ENCODE data around the gene TRPM1.

Gene TRPM1

DNA sequence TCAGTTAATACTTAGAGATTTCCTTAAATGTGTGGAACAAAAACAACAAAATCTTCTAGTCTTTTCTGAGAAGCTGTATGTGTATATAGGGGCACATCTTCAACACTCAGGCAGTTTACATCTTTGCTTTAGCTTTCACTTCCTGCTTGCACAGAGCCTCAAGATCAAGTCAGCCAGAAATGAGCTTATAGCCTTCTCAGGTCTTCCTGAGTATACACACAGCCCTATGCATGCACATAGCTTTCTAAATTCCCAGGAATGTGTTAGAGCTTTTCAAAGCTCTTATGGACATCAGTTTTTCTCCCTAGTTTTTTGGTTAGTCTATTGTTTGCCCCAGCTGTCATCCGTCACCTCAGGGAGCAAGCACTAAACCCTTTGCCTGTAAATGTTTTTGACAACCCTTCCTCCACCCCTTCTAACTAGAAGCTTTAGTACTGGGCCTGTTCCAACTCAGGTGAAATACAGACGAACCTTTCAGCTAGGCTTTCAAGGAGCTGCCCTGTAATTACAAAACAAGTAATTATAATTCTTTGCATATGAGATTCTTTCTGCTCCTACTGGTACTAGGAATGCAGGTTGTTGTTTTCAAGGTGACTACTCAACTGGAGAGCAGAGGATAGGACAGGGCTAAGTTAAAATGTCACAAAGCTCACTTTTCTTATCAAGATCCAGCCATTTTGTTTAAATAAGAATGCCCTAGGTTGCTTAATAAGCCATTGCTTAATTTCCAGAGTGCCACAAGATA lies 87.5 kb downstream of the TRPM1 start:
- DNase-seq, result no peak

DNA sequence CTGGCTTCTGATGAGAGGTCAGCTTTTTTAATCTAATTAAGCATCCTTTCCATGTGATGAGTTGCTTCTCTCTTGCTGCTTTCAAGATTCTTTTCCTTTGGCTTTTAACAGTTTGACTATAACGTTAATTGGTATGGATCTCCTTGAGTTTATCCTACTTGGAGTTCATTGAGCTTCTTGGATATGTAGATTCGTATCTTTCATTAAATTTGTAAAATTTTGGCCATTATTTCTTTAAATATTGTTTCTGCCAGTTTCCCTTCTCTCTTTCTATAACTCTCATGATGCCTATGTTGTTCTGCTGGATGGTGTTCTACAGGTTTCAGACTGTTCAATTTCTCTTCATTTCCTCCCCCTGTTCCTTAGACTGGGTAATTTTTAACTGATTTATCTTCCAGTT lies 89.1 kb downstream of the TRPM1 start:
- DNase-seq, result no peak

DNA sequence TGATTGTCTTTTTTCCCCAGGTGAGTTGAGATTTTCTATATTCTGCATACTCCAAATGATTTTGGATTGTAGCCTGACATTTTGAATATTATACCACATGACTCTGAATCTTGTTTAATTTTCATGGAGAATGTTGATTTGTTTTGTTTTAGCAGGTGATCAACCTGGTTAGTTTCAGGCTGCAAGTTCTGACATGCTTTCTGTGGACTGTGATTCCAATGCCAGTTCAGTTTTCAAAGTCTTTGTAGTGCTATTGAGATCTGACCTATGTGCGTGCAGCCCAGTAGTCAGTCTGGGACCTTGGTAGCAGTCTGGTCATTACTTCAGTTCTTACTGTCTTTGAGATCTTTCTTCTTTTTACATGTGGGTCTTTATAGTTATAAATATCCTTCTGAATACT lies 91.5 kb downstream of the TRPM1 start:
- DNase-seq, result no peak

- no peak for DNase-seq
Observed at GRCh38 chr15:31005660-31006059, 95.9 kb downstream of the TRPM1 start.

DNA sequence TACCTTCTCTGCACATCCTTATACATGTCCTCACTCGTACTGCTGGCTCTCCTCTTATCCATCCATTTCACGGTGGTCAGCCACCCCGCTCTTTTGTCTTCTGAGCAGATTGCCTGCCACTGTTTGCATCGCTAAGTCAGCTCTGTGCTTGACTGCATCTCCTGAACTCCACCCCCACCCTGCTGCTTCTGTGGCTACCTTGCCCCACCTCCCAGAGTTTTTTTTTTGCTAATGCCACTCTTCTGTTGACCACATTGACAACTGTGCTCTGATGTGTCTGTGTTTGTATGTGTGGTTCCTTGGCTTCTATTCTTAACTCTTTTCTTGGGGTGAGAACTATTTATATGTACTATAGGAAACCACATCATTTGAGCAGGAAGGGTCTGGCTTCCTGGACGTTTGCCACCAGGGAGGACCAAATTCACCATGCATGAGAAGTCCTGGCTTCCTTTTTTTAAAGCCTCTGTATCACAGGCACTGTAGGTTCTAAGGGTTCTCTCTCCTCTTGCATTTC lies 97.2 kb downstream of the TRPM1 start:
- DNase-seq, result no peak

- no peak for DNase-seq
Observed at GRCh38 chr15:31001702-31002101, 99.8 kb downstream of the TRPM1 start.

DNA sequence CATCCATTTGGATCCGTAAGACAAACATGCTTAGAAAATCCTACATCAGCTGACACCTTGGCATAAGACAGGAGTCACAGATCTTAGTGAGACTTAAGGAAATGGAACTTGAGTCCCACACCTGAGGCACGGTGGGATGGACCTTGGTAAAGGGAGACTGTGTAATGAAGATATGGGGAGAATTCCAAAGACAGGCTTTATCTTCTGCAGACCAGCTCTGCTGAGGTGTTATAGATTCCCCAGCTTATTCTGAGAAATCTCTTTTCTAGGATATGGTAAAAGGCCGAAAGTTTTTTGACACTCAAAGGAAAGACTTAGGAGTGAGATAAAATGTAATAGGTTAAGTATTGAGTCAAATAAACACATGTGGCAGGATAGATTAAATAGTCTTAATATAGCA lies 101.8 kb downstream of the TRPM1 start:
- no peak for DNase-seq

- DNase-seq, result no peak
Observed at GRCh38 chr15:30997270-30997669, 104.3 kb downstream of the TRPM1 start.

GRCh38 chr15:30992249-30992864 lies 109.2 kb downstream of the TRPM1 start:
- no peak for DNase-seq

DNA sequence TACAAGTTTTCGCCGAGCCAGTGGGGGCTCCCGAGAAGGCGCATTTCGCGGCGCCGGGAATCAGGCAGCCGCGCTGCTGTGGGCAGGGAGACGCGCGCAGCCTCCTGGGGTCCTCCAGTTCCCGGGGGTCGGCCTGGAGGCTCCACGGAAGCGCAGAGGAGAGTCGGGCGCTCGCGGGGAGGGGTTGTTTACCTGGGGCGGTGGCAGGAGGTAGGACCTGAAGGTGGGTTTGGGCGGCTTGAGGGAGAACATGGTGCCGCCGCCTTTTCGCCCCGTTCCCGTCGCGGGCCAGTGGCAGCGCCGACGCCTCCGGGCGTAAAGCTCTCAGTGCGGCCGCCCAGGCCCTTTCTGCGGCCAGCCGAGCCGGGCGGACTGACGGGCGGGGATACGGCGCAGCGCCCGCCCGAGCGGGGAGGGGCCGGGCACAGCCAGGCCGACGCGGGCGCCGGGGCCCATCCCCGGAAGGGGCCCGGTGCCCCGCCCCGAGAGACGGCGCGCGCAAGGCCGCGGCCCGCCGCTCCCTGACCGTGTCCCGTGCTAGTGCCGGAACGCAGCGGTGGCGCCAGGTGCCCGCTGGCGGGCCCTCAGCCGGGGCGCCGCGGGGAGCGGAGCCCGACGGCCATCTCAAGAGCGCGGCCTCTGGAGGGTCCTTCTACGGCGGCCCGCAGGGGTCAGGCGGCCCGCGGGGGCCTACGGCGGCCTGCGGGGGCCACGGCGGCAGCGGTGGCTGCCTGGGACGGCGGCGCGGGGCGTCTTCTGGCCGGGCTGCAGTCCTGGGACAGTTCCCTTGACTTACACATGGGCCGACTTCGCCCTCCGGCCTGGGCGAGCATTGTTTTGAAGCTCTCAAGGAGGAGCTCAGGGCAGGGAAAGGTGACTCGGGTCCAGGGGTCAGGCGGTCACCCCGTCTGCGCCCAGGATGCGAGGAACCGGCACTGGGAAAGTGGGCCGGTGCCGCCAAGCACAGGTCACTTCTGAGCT lies 110.0 kb downstream of the TRPM1 start, which contains the start of gene MTMR10:
Gene MTMR10, minus strand, starts transcription at position 374 of the 981 bp plus-strand sequence. Its CDS starts 122 bp downstream, at position 252.
- DNase-seq, result peak; percentile 62

- DNase-seq, result no peak
Observed at GRCh38 chr15:30990446-30991254, 110.9 kb downstream of the TRPM1 start.

DNA sequence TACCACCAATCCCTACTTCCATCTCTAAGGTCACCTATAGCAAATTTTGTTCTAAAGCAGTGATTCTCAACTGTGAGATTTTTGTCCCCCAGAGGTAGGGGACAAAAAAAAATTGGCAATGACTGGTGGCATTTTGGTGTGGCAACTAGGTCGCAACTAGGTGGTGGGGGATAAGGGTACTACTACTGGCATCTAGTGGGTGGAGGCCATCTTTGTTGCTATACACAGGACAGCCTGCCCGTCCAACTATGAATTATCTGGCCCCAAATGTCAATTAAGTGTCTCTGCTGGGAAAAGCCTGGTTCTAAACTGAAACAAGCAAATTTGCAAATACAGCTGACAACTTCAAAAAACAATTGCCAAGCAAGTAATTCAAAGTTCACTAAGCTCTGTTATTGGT lies 111.5 kb downstream of the TRPM1 start:
- peak; percentile 21 for DNase-seq

DNA sequence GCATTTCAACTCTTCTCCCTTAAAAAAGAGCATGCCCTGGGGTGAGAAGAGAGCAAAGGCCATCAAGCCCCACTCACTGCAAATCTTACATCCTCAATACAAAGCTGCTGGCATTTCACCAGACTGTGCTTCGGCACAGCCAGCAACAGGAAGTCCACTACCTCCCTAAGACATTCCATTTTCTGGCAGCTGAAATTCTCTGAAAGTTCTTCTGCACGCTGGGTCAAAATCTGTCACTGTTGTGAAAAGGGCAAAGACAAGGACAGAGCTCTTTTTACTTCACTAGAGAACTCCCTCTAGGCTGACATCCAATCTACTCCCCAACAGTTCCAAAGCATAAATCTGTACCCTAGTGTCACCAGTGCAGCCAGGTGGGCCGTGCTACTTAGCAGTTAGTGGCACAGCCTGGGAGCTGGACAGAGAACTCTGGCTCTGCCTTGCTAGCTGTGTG lies 116.4 kb downstream of the TRPM1 start:
- no peak for DNase-seq

- no peak for DNase-seq
Observed at GRCh38 chr15:30984542-30984941, 117.0 kb downstream of the TRPM1 start.

GRCh38 chr15:30984118-30984517 lies 117.4 kb downstream of the TRPM1 start:
- DNase-seq, result no peak

- DNase-seq, result no peak
Observed at GRCh38 chr15:30979457-30979856, 122.1 kb downstream of the TRPM1 start.

DNA sequence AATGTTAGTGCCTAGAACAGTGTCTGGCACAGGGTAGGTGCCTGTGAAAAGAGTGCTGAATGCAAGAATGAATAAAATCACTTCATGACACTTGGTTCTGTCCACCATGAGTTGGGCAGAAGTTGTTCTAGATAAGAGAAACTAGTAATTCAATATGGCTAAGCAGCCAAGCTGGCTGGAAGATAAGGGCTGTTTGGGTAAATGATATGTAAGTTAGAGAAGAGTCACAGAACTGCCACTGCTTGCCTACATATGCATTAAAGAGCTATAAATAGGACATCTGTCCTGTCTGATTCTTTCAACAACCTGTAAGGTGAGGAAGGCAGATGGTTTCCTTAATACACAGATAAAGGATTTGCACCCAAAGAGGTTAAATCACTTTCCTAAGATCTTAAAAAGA lies 123.2 kb downstream of the TRPM1 start:
- DNase-seq, result no peak

GRCh38 chr15:30974112-30974511 lies 127.4 kb downstream of the TRPM1 start:
- no peak for DNase-seq

GRCh38 chr15:30973379-30973778 lies 128.1 kb downstream of the TRPM1 start:
- DNase-seq, result no peak

DNA sequence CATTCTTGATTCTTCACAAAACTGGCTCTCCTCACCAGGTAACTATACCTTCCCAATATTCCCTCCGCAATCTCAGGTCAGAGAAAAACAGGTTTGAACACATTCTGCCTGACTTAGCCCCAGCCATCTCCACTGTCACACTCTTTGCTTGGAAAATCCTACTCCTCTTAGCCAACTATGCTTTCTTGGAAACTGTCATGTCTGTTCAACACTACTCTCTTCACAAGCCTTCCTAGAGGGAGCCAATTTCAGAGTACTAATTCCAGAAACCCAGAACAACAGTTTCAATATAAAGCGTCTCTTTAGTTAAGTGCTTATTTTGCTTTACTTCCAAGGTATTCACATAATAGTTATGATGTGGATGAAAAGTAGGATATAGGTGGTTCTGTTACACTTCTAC lies 131.8 kb downstream of the TRPM1 start:
- no peak for DNase-seq

DNA sequence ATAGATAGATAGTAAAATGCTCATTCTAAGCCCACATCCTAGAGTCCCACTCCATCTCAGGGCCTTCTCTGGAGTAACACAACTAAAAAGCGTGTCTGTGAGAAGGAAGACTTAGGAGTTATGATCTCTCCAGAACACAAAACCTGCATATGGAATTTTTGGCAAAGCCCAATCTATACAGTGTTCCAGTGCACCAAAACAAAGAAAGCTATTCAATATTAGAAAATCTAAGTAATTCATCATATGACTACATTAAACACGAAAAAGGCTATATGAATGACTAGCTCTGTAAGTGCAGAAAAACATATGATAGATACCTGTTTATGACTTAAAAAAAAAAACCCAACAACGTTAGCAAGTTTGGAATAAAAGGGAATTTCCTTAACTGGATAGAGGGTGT lies 137.8 kb downstream of the TRPM1 start:
- DNase-seq, result no peak

- DNase-seq, result no peak
Observed at GRCh38 chr15:30962659-30963058, 138.9 kb downstream of the TRPM1 start.

Measured in 8988T (cell line).